Neural cell (in vitro differentiated cells): ENCODE measurements around the gene ZDHHC7. TPM values are rescaled to one million over a fixed set of nuclear protein-coding genes. Genes with fewer than 3 reads are reported as not detected.

Experiments
- H2AFZ ChIP-seq: fragments of 200-600, 300-800 bp; sonication (generic), shearing (Covaris generic); 2 replicates; pipeline ENCODE4 v1.6.0; 2014; ENCODE audit warnings: low read depth, mild to moderate bottlenecking, antibody characterized with exemption, low read length, moderate library complexity
- H3F3A ChIP-seq: fragments of 200-600 bp; shearing (Covaris generic); 2 replicates; pipeline ENCODE4 v1.6.1; 2016; ENCODE audit warnings: mild to moderate bottlenecking, moderate library complexity, mixed read lengths, antibody characterized with exemption, low read length; ENCODE audit not compliant: insufficient read depth, poor library complexity, severe bottlenecking
- H3K27ac ChIP-seq: fragments of 200-600, 300-800 bp; sonication (generic), shearing (Covaris generic); 2 replicates; pipeline ENCODE4 v1.5.1; 2014; ENCODE audit warnings: mild to moderate bottlenecking, low read length, moderate library complexity
- H3K27me3 ChIP-seq: fragments of 300-800, 200-600 bp; sonication (generic), shearing (Covaris generic); 2 replicates; pipeline ENCODE4 v1.6.0; 2014; ENCODE audit warnings: mild to moderate bottlenecking, low read depth, low read length, moderate library complexity; ENCODE audit not compliant: insufficient read depth
- H3K36me3 ChIP-seq: fragments of 300-800, 200-600 bp; sonication (generic), shearing (Covaris generic); 2 replicates; pipeline ENCODE4 v1.5.1; 2014; ENCODE audit warnings: mild to moderate bottlenecking, antibody characterized with exemption, low read length, moderate library complexity; ENCODE audit not compliant: insufficient read depth
- H3K4me2 ChIP-seq: fragments of 300-800, 200-600 bp; sonication (generic), shearing (Covaris generic); 2 replicates; pipeline ENCODE4 v1.6.0; 2014; ENCODE audit warnings: mild to moderate bottlenecking, low read length
- H3K4me3 ChIP-seq: fragments of 300-800, 200-600 bp; sonication (generic), shearing (Covaris generic); 2 replicates; pipeline ENCODE4 v1.5.1; 2014; ENCODE audit warnings: mild to moderate bottlenecking, low read length, moderate library complexity
- H3K79me2 ChIP-seq: fragments of 200-600 bp; shearing (Covaris generic); replicated peaks from 2 replicates; pipeline ENCODE4 v1.6.0; 2014; ENCODE audit warnings: mild to moderate bottlenecking, low read length, moderate library complexity; ENCODE audit not compliant: insufficient read depth
- H3K9ac ChIP-seq: fragments of 300-800, 200-600 bp; sonication (generic), shearing (Covaris generic); 2 replicates; pipeline ENCODE4 v1.6.1; 2016; ENCODE audit warnings: mild to moderate bottlenecking, low read length, mixed read lengths
- H3K9me2 ChIP-seq: fragments of 200-600 bp; shearing (Covaris generic); 2 replicates; pipeline ENCODE4 v1.6.1; 2016; ENCODE audit warnings: mild to moderate bottlenecking, low read length, mixed read lengths; ENCODE audit not compliant: insufficient read depth
- H3K9me3 ChIP-seq: fragments of 200-600, 300-800 bp; sonication (generic), shearing (Covaris generic); 2 replicates; pipeline ENCODE4 v1.6.1; 2016; ENCODE audit warnings: mild to moderate bottlenecking, mixed run types, low read length, moderate library complexity, mixed read lengths
- H4K20me1 ChIP-seq: fragments of 200-600 bp; shearing (Covaris generic); 2 replicates; pipeline ENCODE4 v1.6.1; 2016; ENCODE audit warnings: mild to moderate bottlenecking, mixed run types; ENCODE audit not compliant: insufficient read depth
- CTCF ChIP-seq: fragments of 450-650 bp; IDR thresholded peaks from 2 replicates; pipeline ENCODE4 v1.5.1; 2014; ENCODE audit warnings: antibody characterized with exemption, mild to moderate bottlenecking, moderate library complexity; ENCODE audit not compliant: poor library complexity, severe bottlenecking
- EP300 ChIP-seq: fragments of 450-650 bp; conservative IDR thresholded peaks from 2 replicates; pipeline ENCODE4 v1.6.1; 2014; ENCODE audit warnings: antibody characterized with exemption, mild to moderate bottlenecking, moderate library complexity; ENCODE audit not compliant: poor library complexity, severe bottlenecking
- EZH2 ChIP-seq: fragments of 200-600, 300-800 bp; shearing (Covaris generic), sonication (generic); IDR thresholded peaks from 2 replicates; pipeline ENCODE4 v1.6.1; 2014; ENCODE audit warnings: antibody characterized with exemption, low read length, borderline replicate concordance, mild to moderate bottlenecking; ENCODE audit not compliant: insufficient read depth, poor library complexity, severe bottlenecking
- MXI1 ChIP-seq: fragments of 450-650 bp; conservative IDR thresholded peaks from 2 replicates; pipeline ENCODE4 v1.6.1; 2014; ENCODE audit warnings: antibody characterized with exemption, mild to moderate bottlenecking; ENCODE audit not compliant: poor library complexity, severe bottlenecking
- POLR2AphosphoS5 ChIP-seq: IDR thresholded peaks from 2 replicates; pipeline ENCODE4 v1.6.1; 2012
- RAD21 ChIP-seq: fragments of 450-650 bp; conservative IDR thresholded peaks from 2 replicates; pipeline ENCODE4 v1.6.1; 2014; ENCODE audit warnings: antibody characterized with exemption, mild to moderate bottlenecking, moderate library complexity
- REST ChIP-seq: IDR thresholded peaks from 2 replicates; pipeline ENCODE4 v1.6.1; 2012; ENCODE audit warnings: borderline replicate concordance
- SMC3 ChIP-seq: fragments of 450-650 bp; conservative IDR thresholded peaks from 2 replicates; pipeline ENCODE4 v1.6.1; 2014; ENCODE audit warnings: antibody characterized with exemption, mild to moderate bottlenecking, moderate library complexity; ENCODE audit not compliant: poor library complexity
- TAF1 ChIP-seq: IDR thresholded peaks from 2 replicates; pipeline ENCODE4 v1.6.1; 2012; ENCODE audit warnings: low read depth
- polyA plus RNA-seq: library from polyadenylated mRNA; depleted of rRNA; stranded (reverse); fragments of >200 nt; gene quantifications from 2 replicates; pipeline ENCODE4 v1.2.3, GENCODE V29; 2014

The ZDHHC7 gene
- polyA plus RNA-seq, 1 donor from 2014 or later, result 33.8 TPM

GRCh38 chr16:84959045-84959576 lies 52.2 kb downstream of the ZDHHC7 start:
- Histone ChIP-seq H3K9me3 (no peaks in the 10 kb centered on the region), H3F3A (no peaks in the 10 kb centered on the region), H3K27me3 (no peaks in the 10 kb centered on the region), H4K20me1 (no peaks in the 10 kb centered on the region), H3K4me3 (no peak overlapping the region), H3K27ac (no peak overlapping the region), H3K36me3 (no peaks in the 10 kb centered on the region), H3K79me2 (no peaks in the 10 kb centered on the region), H3K9ac (no peak overlapping the region), H2AFZ (no peak overlapping the region), H3K4me2 (no peak overlapping the region), H3K9me2 (no peaks in the 10 kb centered on the region)
- TF ChIP-seq EP300 (no peak), SMC3 (no peak), TAF1 (no peak), MXI1 (no peak), EZH2 (no peak), POLR2AphosphoS5 (no peak), REST (no peak), CTCF (no peak), RAD21 (no peak)

GRCh38 chr16:84957792-84958191 lies 53.5 kb downstream of the ZDHHC7 start:
- Histone ChIP-seq H3K9me3 (no peaks in the 10 kb centered on the region), H3K9me2 (no peaks in the 10 kb centered on the region), H3K27ac (no peak overlapping the region), H3K79me2 (no peaks in the 10 kb centered on the region), H4K20me1 (no peaks in the 10 kb centered on the region), H3K9ac (no peak overlapping the region), H3K4me2 (no peak overlapping the region), H2AFZ (no peak overlapping the region), H3F3A (no peaks in the 10 kb centered on the region), H3K36me3 (no peaks in the 10 kb centered on the region), H3K27me3 (no peaks in the 10 kb centered on the region), H3K4me3 (no peak overlapping the region)
- TF ChIP-seq CTCF, result no peak
- no peak for TF ChIP-seq RAD21
- no peak for TF ChIP-seq POLR2AphosphoS5
- no peak for TF ChIP-seq MXI1
- no peak for TF ChIP-seq SMC3
- no peak for TF ChIP-seq EP300
